Osteocyte (in vitro differentiated cells): ENCODE data around the gene BCAP29. TPM values are rescaled to one million over a fixed set of nuclear protein-coding genes. Genes with fewer than 3 reads are reported as not detected.

ENCODE experiments used
- DNase-seq: peaks from one replicate; pipeline ENCODE4 v3.0.0; 2021; ENCODE audit warnings: mixed read lengths; ENCODE audit not compliant: unreplicated experiment; ENCODE audit errors: extremely low spot score
- H3K27ac Mint-ChIP-seq: one replicate; pipeline ENCODE4 v1.8.0; 2021; ENCODE audit warnings: mild to moderate bottlenecking, mixed read lengths; ENCODE audit not compliant: unreplicated experiment
- H3K27me3 Mint-ChIP-seq: one replicate; pipeline ENCODE4 v1.8.0; 2021; ENCODE audit warnings: mixed read lengths; ENCODE audit not compliant: unreplicated experiment
- H3K36me3 Mint-ChIP-seq: one replicate; pipeline ENCODE4 v1.8.0; 2021; ENCODE audit warnings: mixed read lengths; ENCODE audit not compliant: unreplicated experiment
- H3K4me1 Mint-ChIP-seq: one replicate; pipeline ENCODE4 v1.8.0; 2021; ENCODE audit warnings: mixed read lengths; ENCODE audit not compliant: unreplicated experiment
- H3K4me3 Mint-ChIP-seq: one replicate; pipeline ENCODE4 v1.8.0; 2021; ENCODE audit warnings: mild to moderate bottlenecking, moderate library complexity, mixed read lengths; ENCODE audit not compliant: unreplicated experiment
- H3K9me3 Mint-ChIP-seq: one replicate; pipeline ENCODE4 v1.8.0; 2021; ENCODE audit warnings: mixed read lengths; ENCODE audit not compliant: unreplicated experiment
- total RNA-seq: library from RNA; stranded (reverse); gene quantifications from 2 replicates; pipeline ENCODE4 v1.2.1, GENCODE V29; 2021
- TF ChIP-seq, protein P1 (sequence below): fragments of 200-600 bp; sonication (generic); IDR thresholded peaks from 2 replicates; pipeline ENCODE4 v1.5.0; 2021; ENCODE audit warnings: antibody characterized with exemption, mild to moderate bottlenecking, moderate library complexity

The BCAP29 gene
- total RNA-seq, 1 donor from 2014 or later, result 62.5 TPM

DNA sequence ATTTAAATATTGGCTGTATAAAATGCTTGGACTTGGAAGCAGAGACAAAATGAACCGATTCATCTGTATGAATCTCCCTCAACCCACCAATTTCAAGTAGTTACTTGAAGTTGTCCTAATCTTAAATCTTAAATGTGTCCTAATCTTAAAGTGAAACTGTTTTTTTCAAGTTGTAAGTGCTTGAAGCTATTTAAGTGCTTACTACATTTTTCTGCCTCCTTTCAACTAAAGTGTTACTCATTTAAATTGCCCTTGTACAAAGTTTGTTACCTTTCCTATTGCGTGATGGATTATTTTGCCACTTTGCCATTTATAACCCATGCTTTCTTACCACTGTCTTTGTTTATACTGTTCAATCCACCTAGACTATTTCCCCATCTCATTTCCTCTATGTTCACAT lies 2.8 kb downstream of the BCAP29 start:
- TF ChIP-seq, protein P1, sequence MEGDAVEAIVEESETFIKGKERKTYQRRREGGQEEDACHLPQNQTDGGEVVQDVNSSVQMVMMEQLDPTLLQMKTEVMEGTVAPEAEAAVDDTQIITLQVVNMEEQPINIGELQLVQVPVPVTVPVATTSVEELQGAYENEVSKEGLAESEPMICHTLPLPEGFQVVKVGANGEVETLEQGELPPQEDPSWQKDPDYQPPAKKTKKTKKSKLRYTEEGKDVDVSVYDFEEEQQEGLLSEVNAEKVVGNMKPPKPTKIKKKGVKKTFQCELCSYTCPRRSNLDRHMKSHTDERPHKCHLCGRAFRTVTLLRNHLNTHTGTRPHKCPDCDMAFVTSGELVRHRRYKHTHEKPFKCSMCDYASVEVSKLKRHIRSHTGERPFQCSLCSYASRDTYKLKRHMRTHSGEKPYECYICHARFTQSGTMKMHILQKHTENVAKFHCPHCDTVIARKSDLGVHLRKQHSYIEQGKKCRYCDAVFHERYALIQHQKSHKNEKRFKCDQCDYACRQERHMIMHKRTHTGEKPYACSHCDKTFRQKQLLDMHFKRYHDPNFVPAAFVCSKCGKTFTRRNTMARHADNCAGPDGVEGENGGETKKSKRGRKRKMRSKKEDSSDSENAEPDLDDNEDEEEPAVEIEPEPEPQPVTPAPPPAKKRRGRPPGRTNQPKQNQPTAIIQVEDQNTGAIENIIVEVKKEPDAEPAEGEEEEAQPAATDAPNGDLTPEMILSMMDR, result no peak
- Mint-ChIP-seq H3K4me1 (peaks cover 28% of the 10 kb centered on the region), H3K36me3 (peaks cover 19% of the 10 kb centered on the region), H3K27ac (peak overlapping the region; percentile 32), H3K4me3 (no peak overlapping the region), H3K27me3 (no peaks in the 10 kb centered on the region), H3K9me3 (no peaks in the 10 kb centered on the region)
- DNase-seq, result no peak

DNA sequence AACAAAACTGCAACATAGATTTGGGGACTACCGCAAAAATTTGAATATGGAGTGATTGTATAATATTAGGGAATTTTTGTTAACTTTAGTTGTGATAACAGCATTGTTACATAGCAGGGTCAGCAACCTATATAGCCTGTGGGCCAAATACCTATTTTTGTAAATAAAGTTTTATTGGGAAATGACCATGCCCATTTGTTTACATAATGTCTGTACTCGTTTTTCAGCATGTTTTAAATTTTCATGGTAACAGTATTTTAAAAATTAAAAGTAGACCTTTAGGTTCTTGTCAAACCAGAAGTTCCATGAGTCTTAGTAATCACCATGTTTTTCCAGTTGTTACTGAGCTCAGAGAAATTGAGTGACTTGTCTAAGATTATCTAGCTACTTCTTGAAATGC lies 4.7 kb downstream of the BCAP29 start:
- H3K9me3 Mint-ChIP-seq, result no peaks in the 10 kb centered on the region
- H3K36me3 Mint-ChIP-seq, result peaks cover 25% of the 10 kb centered on the region
- H3K4me3 Mint-ChIP-seq, result no peak overlapping the region
- no peak overlapping the region for H3K27ac Mint-ChIP-seq
- TF ChIP-seq, protein P1, result no peak
- no peak for DNase-seq
- H3K4me1 Mint-ChIP-seq, result peaks cover 18% of the 10 kb centered on the region
- no peaks in the 10 kb centered on the region for H3K27me3 Mint-ChIP-seq

DNA sequence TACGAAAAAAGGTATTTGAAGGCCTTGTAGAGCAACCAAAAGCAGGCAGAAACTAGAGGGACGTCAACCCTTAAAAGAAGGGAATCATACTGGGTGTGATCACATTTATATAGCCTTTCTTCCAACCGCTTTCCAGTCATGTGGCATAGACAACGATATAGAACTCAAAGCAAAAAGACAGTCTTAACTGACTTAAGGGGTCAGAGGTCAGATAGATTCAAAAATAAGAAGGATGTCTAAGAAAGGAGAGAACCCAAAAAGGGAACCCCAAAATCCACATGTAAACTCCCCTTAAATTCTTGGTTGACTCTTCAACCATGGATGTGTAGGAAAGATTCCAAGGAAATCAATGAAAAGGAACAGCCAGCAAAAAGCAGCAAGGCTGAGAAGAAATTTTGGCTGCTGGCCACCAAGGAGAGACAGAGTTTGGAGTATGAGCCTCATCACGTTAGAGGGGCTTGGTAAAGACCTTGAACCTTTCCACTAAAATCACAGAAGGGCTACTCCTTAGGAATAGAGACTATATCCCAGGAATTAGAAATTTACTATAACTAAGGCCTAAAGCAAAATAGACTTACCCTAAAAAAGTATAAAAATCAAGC lies 8.6 kb downstream of the BCAP29 start:
- no peak overlapping the region for H3K4me3 Mint-ChIP-seq
- peaks cover 32% of the 10 kb centered on the region for H3K36me3 Mint-ChIP-seq
- TF ChIP-seq, protein P1, result no peak
- H3K27me3 Mint-ChIP-seq, result no peaks in the 10 kb centered on the region
- no peaks in the 10 kb centered on the region for H3K4me1 Mint-ChIP-seq
- no peak overlapping the region for H3K27ac Mint-ChIP-seq
- DNase-seq, result no peak
- no peaks in the 10 kb centered on the region for H3K9me3 Mint-ChIP-seq

DNA sequence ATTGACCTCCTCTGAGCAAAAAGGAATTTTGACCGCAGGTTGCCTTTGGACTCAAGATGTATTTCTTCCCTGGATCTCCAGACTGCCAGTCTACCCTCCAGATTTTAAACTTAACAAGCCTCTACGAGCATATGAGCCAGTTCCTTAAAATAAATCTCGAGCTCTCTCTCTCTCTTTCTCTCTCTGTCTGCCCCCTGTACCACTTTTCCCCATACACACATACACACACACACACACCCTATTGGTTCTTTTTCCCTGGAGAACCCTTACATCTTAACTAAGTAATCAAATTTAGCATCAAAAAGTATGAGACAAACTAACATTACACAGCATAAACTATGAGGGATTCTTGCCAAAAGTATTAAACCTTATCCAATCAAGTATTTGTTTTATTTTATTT lies 11.4 kb downstream of the BCAP29 start:
- DNase-seq, result no peak
- H3K9me3 Mint-ChIP-seq, result no peaks in the 10 kb centered on the region
- peaks cover 24% of the 10 kb centered on the region for H3K36me3 Mint-ChIP-seq
- no peak overlapping the region for H3K4me3 Mint-ChIP-seq
- TF ChIP-seq, protein P1, result no peak
- H3K4me1 Mint-ChIP-seq, result peaks cover 14% of the 10 kb centered on the region
- H3K27ac Mint-ChIP-seq, result no peak overlapping the region
- H3K27me3 Mint-ChIP-seq, result no peaks in the 10 kb centered on the region

DNA sequence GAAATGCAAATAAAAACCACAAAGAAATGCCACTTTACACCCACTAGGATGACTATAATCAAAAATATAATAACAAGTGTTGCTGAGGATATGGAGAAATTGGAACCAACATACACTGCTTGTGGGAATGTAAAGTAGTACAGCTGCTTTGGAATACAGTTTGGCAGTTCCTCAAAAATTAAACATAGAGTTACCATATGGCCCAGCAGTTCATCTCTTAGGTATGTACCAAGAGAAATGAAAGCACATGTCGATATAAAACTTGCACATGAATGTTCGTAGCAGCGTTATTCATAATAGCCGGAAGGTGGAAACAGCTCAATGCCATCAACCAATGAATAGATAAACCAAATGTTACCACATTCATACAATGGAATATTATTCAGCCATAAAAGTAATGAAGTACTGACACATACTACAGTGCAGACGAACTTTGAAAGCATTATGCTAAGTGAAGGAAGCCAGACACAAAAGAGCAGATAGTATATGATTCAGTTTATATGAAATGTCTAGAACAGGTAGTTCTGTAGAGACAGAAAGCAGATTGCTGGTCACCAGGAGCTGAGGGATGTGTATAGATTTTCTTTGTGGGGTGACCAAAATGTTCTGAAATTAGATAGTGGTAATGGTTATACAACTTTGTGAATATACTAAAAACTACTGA lies 12.4 kb downstream of the BCAP29 start:
- DNase-seq, result no peak
- Mint-ChIP-seq H3K4me1 (peaks cover 14% of the 10 kb centered on the region), H3K27me3 (no peaks in the 10 kb centered on the region), H3K9me3 (no peaks in the 10 kb centered on the region), H3K27ac (no peak overlapping the region), H3K36me3 (peaks cover 25% of the 10 kb centered on the region), H3K4me3 (no peak overlapping the region)
- TF ChIP-seq, protein P1, result no peak
